ENCODE results near the gene CHRM4. TPM values are rescaled to one million over a fixed set of nuclear protein-coding genes. Genes with fewer than 3 reads are reported as not detected.

The CHRM4 gene
- total and polyA plus RNA-seq, 2 of the 13 experiments (the other 11 are each of a cell fraction or from before 2014, with no cell fraction given): 0.13 to 0.21 TPM

GRCh38 chr11:46389450-46390330, 1.9 kb downstream of the CHRM4 start (continued):
- TF ChIP-seq KIAA2018 (CRISPR knock-in tag; IDR thresholded peaks at IDR 0.05; ENCODE audit: borderline replicate concordance) (no peak), AKAP8 (CRISPR knock-in tag; IDR thresholded peaks at IDR 0.05) (no peak), ZBTB7B (CRISPR knock-in tag; IDR thresholded peaks at IDR 0.05) (peak; percentile 51; the same call in 1 of the 2 replicates), MEIS2 (CRISPR knock-in tag; IDR thresholded peaks at IDR 0.05) (no peak), ZNF850 (CRISPR knock-in tag; conservative IDR thresholded peaks at IDR 0.05) (0 out of 2 replicates have a peak, but pooled peaks have one; percentile 30), ZNF513 (CRISPR knock-in tag; conservative IDR thresholded peaks at IDR 0.05) (no peak), ZNF557 (CRISPR knock-in tag; IDR thresholded peaks at IDR 0.05) (no peak), HNRNPLL (IDR thresholded peaks at IDR 0.05; ENCODE audit: low read depth, low read length, poor library complexity, severe bottlenecking) (peak; percentile 77), ZNF234 (CRISPR knock-in tag; conservative IDR thresholded peaks at IDR 0.05) (no peak), NFAT5 (CRISPR knock-in tag; IDR thresholded peaks at IDR 0.05) (no peak), MZF1 (CRISPR knock-in tag; IDR thresholded peaks at IDR 0.05; ENCODE audit: borderline replicate concordance) (no peak), ZIK1 (CRISPR knock-in tag; IDR thresholded peaks at IDR 0.05; ENCODE audit: borderline replicate concordance, low read depth) (no peak)
